GM21528 (cell line): ENCODE data around the gene RFX2.
"Not testable (repeated sequence)": the region's sequence is repeated elsewhere in the genome, so short reads cannot be mapped to it uniquely, and the experiment has no call there.

Source experiments
- ATAC-seq: cut with Tn5 transposase; IDR thresholded peaks from one replicate; pipeline ENCODE4 v1.9.1; 2021; ENCODE audit warnings: mild to moderate bottlenecking, moderate library complexity; ENCODE audit not compliant: unreplicated experiment, low FRiP score

Gene RFX2

GRCh38 chr19:5995606-5996005 lies 114.7 kb downstream of the RFX2 start:
- no peak for ATAC-seq

GRCh38 chr19:5994405-5995165 lies 115.7 kb downstream of the RFX2 start:
- ATAC-seq, result no peak

GRCh38 chr19:5993648-5994358 lies 116.5 kb downstream of the RFX2 start:
- no peak for ATAC-seq

DNA sequence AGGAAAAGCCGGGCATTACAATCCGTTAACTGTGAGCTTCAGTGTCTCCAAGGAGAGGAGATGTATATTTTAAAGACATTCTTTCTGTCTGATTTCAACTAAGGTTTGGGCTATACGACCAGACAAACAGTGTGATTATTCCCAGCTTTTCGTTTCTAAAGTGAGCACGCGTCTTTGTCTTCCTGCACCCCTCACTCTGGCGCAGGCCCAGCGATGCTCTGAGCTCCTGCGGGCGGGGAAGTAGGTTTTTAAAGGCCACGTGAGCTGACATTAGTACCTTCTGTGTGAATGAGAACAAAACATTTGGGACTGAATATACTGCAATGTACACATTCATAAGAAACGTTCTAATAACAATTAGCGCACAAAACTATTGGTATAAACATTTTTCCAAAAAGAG lies 117.1 kb downstream of the RFX2 start:
- ATAC-seq, result no peak

DNA sequence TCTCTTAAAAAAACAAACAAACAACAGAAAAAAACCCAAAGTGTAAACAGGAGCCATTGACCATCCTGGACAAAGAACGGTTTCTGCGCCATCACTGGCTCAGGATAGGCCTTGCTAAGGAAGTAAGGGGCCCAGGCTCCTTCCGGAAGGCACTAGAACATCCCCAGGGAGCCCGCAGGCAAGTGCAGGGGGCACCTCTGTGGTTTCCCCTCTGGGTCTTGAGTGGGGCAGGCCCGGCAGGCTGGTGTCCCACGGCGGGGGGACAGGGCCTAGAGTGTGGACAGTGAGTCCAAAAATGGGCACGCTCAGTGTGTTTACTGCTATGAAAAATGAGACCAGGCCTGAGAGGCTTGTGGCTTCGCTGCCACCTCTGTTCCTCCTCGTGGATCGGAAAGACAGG lies 117.5 kb downstream of the RFX2 start:
- ATAC-seq, result no peak

GRCh38 chr19:5991244-5991838 lies 119.0 kb downstream of the RFX2 start:
- ATAC-seq, result no peak

DNA sequence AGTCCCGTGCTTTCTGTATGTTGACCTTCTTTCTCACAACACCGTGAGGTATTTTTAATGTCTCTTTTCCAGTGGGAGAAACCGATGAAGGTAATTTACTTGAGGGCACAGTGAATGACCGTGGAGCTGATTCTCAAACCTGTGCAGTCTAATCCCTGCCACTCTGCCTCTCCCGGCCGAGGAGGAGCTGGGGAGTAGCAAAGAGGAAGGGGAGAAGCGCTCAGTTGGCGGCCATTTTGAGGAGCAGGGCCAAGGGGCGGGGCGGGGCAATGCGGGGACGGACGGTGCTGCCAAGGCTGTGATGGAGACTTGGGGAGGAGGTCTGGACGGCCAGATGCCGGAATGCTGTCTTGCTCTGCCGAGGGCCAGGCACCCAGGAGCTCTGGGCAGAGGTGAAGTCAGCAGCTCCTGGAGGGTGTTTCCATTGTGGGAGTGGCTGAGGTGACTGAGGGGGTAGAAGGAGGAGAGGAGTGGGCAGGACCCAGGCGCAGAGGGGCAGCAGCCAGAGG lies 120.0 kb downstream of the RFX2 start:
- no peak for ATAC-seq

DNA sequence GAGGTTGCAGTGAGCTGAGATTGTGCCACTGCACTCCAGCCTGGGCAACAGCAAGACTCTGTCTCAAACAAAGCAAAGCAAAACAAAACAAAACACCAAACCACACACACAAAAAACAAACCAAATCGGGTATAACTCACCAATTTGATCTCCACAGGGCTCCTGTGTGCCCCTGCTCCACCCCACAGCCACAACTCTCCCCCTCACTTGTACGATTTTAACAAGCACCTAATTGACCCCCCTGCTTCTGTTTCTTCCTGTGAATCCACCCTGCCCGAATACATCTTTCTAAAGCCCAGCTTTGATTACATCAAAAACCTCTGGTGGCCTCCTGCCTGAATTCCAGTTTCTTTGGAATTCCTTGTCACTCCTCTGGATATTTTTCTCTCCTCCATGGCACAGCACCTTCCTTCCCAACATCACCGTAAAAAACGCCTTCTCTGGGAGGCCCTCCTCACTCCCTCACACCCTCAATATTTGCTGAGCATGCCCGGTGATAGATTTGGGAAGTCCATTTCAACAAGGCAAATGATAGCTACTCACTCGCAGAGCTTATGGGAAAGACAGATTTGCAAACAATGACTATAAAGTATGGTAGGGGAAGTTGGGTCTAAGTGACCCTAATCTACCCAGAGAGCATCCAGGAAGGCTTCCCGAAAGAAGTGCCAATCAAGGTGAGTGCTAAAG lies 120.8 kb downstream of the RFX2 start:
- no peak for ATAC-seq

DNA sequence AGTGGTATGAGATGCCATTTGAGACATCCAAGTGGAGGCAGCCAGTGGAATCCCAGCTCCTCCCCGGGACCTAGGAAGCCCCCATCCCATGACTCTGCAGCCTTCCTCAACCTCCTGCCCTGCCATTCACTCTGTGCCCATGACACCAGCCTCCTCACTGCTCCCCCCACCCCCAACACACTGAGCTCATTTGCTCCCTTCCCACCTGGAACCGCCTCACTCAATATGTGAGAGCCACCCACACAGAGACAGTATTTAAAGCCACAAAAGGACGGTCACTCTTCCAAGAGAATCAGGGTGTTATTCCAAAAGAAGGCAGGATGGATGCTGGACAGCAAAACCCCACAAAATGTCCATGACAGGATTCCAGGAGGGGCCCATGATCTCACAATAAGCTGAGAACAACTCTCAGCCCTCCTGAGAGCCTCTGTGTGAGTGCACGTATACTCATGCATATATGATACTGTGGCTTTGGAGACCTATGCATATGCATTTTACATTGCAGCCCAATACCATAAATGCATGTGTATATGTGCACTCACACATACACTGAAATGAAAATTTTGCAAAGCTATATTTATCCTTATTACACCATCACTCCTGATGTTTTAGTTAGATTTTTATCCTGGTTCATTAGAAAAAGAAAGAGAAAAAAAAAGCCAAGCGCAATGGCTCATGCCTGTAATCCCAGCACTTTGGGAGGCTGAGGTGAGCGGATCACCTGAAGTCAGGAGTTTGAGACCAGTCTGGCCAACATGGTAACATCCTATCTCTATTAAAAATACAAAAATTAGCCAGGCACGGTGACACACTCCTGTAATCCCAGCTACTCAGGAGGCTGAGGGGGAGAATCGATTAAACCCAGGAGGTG lies 121.5 kb downstream of the RFX2 start:
- no peak for ATAC-seq

- no peak for ATAC-seq
These were observed 123.1 kb downstream of the RFX2 start for GRCh38 chr19:5987077-5987818.

DNA sequence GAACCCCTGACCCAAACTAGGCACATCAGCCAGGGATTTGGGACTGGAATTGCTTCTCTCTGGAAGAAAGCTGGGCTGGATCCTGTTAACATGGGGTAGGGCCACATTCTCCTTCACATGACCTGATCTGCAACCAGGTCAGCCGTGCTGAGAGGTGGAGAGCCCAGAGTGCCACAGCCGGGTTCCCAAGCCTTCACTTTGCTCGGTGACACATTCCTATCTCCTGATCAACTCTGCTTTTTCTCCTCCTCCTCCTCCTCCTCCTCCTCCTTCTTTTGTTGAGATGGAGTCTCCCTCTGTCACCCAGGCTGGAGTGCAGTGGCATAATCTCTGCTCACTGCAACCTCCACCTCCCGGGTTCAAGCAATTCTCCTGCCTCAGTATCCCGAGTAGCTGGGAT lies 124.5 kb downstream of the RFX2 start:
- ATAC-seq, result not testable (repeated sequence)

GRCh38 chr19:5985098-5985783 lies 125.1 kb downstream of the RFX2 start:
- ATAC-seq, result no peak

DNA sequence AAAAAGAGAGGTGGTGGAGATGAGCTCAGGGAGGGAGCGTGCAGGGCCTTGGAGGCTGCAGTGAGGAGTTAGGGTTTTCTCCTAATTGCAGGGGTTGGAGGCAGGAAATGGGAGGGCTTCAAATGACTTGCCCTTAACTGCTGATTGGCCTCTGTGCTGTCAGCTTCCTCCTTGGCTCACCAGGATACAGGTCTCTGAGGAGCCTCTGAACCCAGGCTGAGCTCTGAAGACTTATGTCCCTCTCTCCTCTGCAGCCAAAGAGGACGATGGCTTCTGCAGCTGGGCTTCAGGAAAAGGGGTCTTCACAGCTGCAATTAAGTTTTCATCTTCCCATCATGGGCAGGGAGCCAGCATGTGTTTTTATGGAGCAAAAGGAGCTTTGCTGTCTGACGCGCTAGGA lies 125.7 kb downstream of the RFX2 start:
- ATAC-seq, result no peak

- no peak for ATAC-seq
These were observed 126.8 kb downstream of the RFX2 start for GRCh38 chr19:5983367-5983955.

- no peak for ATAC-seq
These were observed 131.4 kb downstream of the RFX2 start for GRCh38 chr19:5978606-5979552.

DNA sequence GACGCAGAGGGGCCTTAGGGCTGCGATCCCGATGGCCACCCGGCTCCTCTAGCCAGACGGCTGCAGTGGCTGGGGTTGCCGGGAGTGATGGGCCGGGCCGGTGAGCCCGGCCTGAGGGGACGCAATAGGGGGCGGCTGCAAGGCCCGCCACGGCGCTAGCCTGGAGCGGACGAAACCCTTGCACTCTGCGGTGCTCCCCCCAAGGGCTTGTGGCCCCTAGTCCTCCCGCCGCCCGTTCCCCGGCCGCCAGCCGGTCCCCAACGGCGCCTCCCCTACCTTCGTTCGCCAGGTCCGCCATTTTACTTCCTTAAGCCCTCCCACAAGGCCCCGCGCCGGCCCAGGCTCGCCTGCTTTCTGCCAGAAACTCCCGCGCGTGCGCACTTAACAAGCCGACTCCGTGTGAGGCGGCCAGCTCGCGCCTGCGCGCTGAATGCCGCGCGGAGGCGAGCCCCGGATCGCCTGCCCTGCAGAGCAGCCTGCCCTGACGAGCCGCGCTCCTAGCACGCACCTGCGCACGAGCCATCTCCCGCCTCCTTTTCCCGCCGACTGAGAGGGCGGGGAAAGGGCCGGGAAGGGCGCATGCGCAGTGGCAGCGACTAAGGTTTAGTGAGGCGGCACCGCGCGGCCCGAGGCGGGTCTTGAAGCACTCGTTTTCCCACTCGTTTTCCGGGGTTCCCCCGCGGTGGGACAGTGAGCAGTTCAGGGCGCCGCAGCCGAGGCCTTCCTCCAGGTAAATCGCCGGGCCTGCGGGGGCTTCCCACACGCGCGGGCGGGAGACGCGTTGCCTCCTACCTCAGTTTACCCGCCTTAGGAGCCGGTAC lies 132.3 kb downstream of the RFX2 start, which contains the start of gene RANBP3:
TSS of gene RANBP3 (minus strand) at position 356 of the 821 bp plus-strand sequence. CDS start at position 298, 58 bp downstream.
- peak; percentile 84 for ATAC-seq
